GM18526 (cell line): ENCODE measurements around the gene EFR3B.

Source experiments
- POLR2A ChIP-seq: IDR thresholded peaks from 3 replicates; pipeline ENCODE4 v1.6.1; 2011; ENCODE audit not compliant: insufficient read length; ENCODE audit errors: extremely low read depth

The EFR3B gene

GRCh38 chr2:25026008-25026530 is 15.8 kb upstream of the EFR3B start:
- TF ChIP-seq POLR2A = no peak

- TF ChIP-seq POLR2A = no peak
These were observed 12.7 kb upstream of the EFR3B start for GRCh38 chr2:25029183-25029554.

GRCh38 chr2:25030702-25031101 is 11.2 kb upstream of the EFR3B start:
- TF ChIP-seq POLR2A = no peak

- no peak for TF ChIP-seq POLR2A
These were observed 9.8 kb upstream of the EFR3B start for GRCh38 chr2:25032094-25032493.

- TF ChIP-seq POLR2A = no peak
These were observed 9.0 kb upstream of the EFR3B start for GRCh38 chr2:25032901-25033300.

GRCh38 chr2:25034081-25034480 is 7.8 kb upstream of the EFR3B start:
- TF ChIP-seq POLR2A = no peak

GRCh38 chr2:25035537-25036220 is 6.2 kb upstream of the EFR3B start:
- TF ChIP-seq POLR2A = no peak

GRCh38 chr2:25036221-25036559 is 5.7 kb upstream of the EFR3B start:
- no peak for TF ChIP-seq POLR2A

GRCh38 chr2:25039126-25039525 is 2.8 kb upstream of the EFR3B start:
- TF ChIP-seq POLR2A = no peak

- TF ChIP-seq POLR2A = no peak
These were observed 459 bp upstream of the EFR3B start for GRCh38 chr2:25041307-25041927.

- no peak for TF ChIP-seq POLR2A
These were observed 705 bp downstream of the EFR3B start for GRCh38 chr2:25042321-25043240.

- no peak for TF ChIP-seq POLR2A
These were observed 1.5 kb downstream of the EFR3B start for GRCh38 chr2:25043241-25043867.

GRCh38 chr2:25044011-25044410 is 2.1 kb downstream of the EFR3B start:
- TF ChIP-seq POLR2A = no peak

- TF ChIP-seq POLR2A = no peak
These were observed 3.1 kb downstream of the EFR3B start for GRCh38 chr2:25044990-25045389.

GRCh38 chr2:25049422-25049821 is 7.5 kb downstream of the EFR3B start:
- TF ChIP-seq POLR2A = no peak
